WERI-Rb-1 (cell line): ENCODE data around the gene LSS.

Source experiments
- DNase-seq: peaks from one replicate; pipeline ENCODE4 v3.0.0-alpha.2; 2020
- H3K27ac ChIP-seq: fragments of 250-450 bp; sonication (Bioruptor Pico); 2 replicates; pipeline ENCODE4 v1.5.1; 2020; ENCODE audit warnings: mild to moderate bottlenecking, moderate library complexity
- H3K27me3 ChIP-seq: fragments of 250-450 bp; sonication (Bioruptor Pico); 2 replicates; pipeline ENCODE4 v1.5.1; 2021; ENCODE audit warnings: mild to moderate bottlenecking, low read depth, moderate library complexity; ENCODE audit not compliant: insufficient read depth, severe bottlenecking
- H3K36me3 ChIP-seq: fragments of 250-450 bp; sonication (Bioruptor Pico); 2 replicates; pipeline ENCODE4 v1.5.1; 2020; ENCODE audit warnings: mild to moderate bottlenecking, moderate library complexity
- H3K4me3 ChIP-seq: 2 replicates; pipeline ENCODE4 v1.5.1; 2011; ENCODE audit warnings: low read depth, mild to moderate bottlenecking, control low read depth, low read length
- H3K9me3 ChIP-seq: fragments of 250-450 bp; sonication (Bioruptor Pico); 2 replicates; pipeline ENCODE4 v1.5.1; 2021; ENCODE audit warnings: mild to moderate bottlenecking, moderate library complexity; ENCODE audit not compliant: severe bottlenecking
- CTCF ChIP-seq: IDR thresholded peaks from 2 replicates; pipeline ENCODE4 v1.5.1; 2011; ENCODE audit warnings: low read depth, mild to moderate bottlenecking, control low read depth, inconsistent platforms, low read length

Gene LSS

GRCh38 chr21:46154955-46155513 is 73.5 kb downstream of the LSS start:
- no peak overlapping the region for H3K4me3 ChIP-seq
- DNase-seq, result peak; percentile 8
- no peaks in the 10 kb centered on the region for H3K27me3 ChIP-seq
- no peak overlapping the region for H3K27ac ChIP-seq
- no peak for TF ChIP-seq CTCF
- H3K36me3 ChIP-seq, result peaks cover 6% of the 10 kb centered on the region
- no peaks in the 10 kb centered on the region for H3K9me3 ChIP-seq

- no peak for TF ChIP-seq CTCF
- H3K4me3 ChIP-seq, result no peak overlapping the region
- H3K9me3 ChIP-seq, result no peaks in the 10 kb centered on the region
- H3K36me3 ChIP-seq, result no peaks in the 10 kb centered on the region
- DNase-seq, result peak; percentile 12
- no peaks in the 10 kb centered on the region for H3K27me3 ChIP-seq
- peak overlapping the region; percentile 77 for H3K27ac ChIP-seq
These were observed 74.2 kb downstream of the LSS start for GRCh38 chr21:46154155-46154954.

- H3K27me3 ChIP-seq, result no peaks in the 10 kb centered on the region
- H3K36me3 ChIP-seq, result no peaks in the 10 kb centered on the region
- H3K9me3 ChIP-seq, result no peaks in the 10 kb centered on the region
- peak overlapping the region; percentile 77 for H3K27ac ChIP-seq
- peak; percentile 95 for TF ChIP-seq CTCF
- DNase-seq, result peak; percentile 85
- no peak overlapping the region; the same call in 1 of the 2 replicates for H3K4me3 ChIP-seq
These were observed 75.1 kb downstream of the LSS start for GRCh38 chr21:46153247-46154154.

- Histone ChIP-seq H3K36me3 (no peaks in the 10 kb centered on the region), H3K9me3 (no peaks in the 10 kb centered on the region), H3K27me3 (no peaks in the 10 kb centered on the region), H3K4me3 (no peak overlapping the region), H3K27ac (peak overlapping the region; percentile 77; the same call in 1 of the 2 replicates)
- no peak for TF ChIP-seq CTCF
- DNase-seq, result no peak
These were observed 75.7 kb downstream of the LSS start for GRCh38 chr21:46152927-46153246.

GRCh38 chr21:46151989-46152926 is 76.3 kb downstream of the LSS start:
- no peak for TF ChIP-seq CTCF
- no peak overlapping the region for H3K4me3 ChIP-seq
- no peaks in the 10 kb centered on the region for H3K9me3 ChIP-seq
- no peak overlapping the region for H3K27ac ChIP-seq
- DNase-seq, result peak; percentile 6
- no peaks in the 10 kb centered on the region for H3K27me3 ChIP-seq
- no peaks in the 10 kb centered on the region for H3K36me3 ChIP-seq
